GM15510 (cell line): Measurements from ENCODE around the gene PIGS.

Experiments
- POLR2A ChIP-seq: IDR thresholded peaks from 3 replicates; pipeline ENCODE4 v1.6.1; 2011; ENCODE audit warnings: borderline replicate concordance; ENCODE audit not compliant: insufficient read length; ENCODE audit errors: extremely low read depth

PIGS gene

GRCh38 chr17:28545787-28546415 lies 25.4 kb downstream of the PIGS start:
- no peak for TF ChIP-seq POLR2A

GRCh38 chr17:28545141-28545503 lies 26.2 kb downstream of the PIGS start:
- TF ChIP-seq POLR2A = no peak

GRCh38 chr17:28544402-28545140 lies 26.8 kb downstream of the PIGS start:
- no peak for TF ChIP-seq POLR2A

GRCh38 chr17:28541439-28541838 lies 29.9 kb downstream of the PIGS start:
- no peak for TF ChIP-seq POLR2A

GRCh38 chr17:28540231-28540630 lies 31.1 kb downstream of the PIGS start:
- TF ChIP-seq POLR2A = no peak

- no peak for TF ChIP-seq POLR2A
Measured at GRCh38 chr17:28538296-28538895, 32.9 kb downstream of the PIGS start.

- TF ChIP-seq POLR2A = no peak
Measured at GRCh38 chr17:28537219-28537610, 34.1 kb downstream of the PIGS start.

GRCh38 chr17:28536532-28537218 lies 34.6 kb downstream of the PIGS start:
- TF ChIP-seq POLR2A = no peak

- TF ChIP-seq POLR2A = no peak
Measured at GRCh38 chr17:28534740-28535375, 36.5 kb downstream of the PIGS start.

- TF ChIP-seq POLR2A = no peak
Measured at GRCh38 chr17:28533091-28533807, 38.1 kb downstream of the PIGS start.

- no peak for TF ChIP-seq POLR2A
Measured at GRCh38 chr17:28532050-28532960, 39.0 kb downstream of the PIGS start.

- TF ChIP-seq POLR2A = no peak
Measured at GRCh38 chr17:28530926-28531325, 40.4 kb downstream of the PIGS start.

GRCh38 chr17:28530250-28530649 lies 41.1 kb downstream of the PIGS start:
- TF ChIP-seq POLR2A = no peak

- no peak for TF ChIP-seq POLR2A
Measured at GRCh38 chr17:28529013-28529400, 42.3 kb downstream of the PIGS start.

GRCh38 chr17:28528327-28529012 lies 42.9 kb downstream of the PIGS start:
- no peak for TF ChIP-seq POLR2A
